Neutrophil (primary cell): Measurements from ENCODE around the gene WNT9A.

ENCODE experiments used
- H3K27ac ChIP-seq: fragments of 200-600 bp; sonication (generic); 2 replicates; pipeline ENCODE4 v1.5.1; 2016; ENCODE audit warnings: mild to moderate bottlenecking, moderate library complexity
- H3K27me3 ChIP-seq: fragments of 200-600 bp; sonication (generic); 2 replicates; pipeline ENCODE4 v1.6.0; 2016; ENCODE audit warnings: mild to moderate bottlenecking
- H3K36me3 ChIP-seq: fragments of 200-600 bp; sonication (generic); 2 replicates; pipeline ENCODE4 v1.5.1; 2017
- H3K4me1 ChIP-seq, 2 experiments: fragments of 200-600 bp in 1 of 2; sonication (generic) in 1 of 2; 1 replicate in 1 of 2; 2 replicates in 1 of 2; pipeline versions ENCODE4 v1.5.1 to v1.6.1; 2013 to 2016; ENCODE audit warnings: low read depth in 1 of 2, low read length in 1 of 2, mild to moderate bottlenecking in 1 of 2, moderate library complexity in 1 of 2; ENCODE audit not compliant: control insufficient read depth in 1 of 2, insufficient read depth in 1 of 2
- H3K4me3 ChIP-seq, 2 experiments: fragments of 200-600 bp in 1 of 2; sonication (generic) in 1 of 2; 1 replicate in 1 of 2; 2 replicates in 1 of 2; pipeline ENCODE4 v1.5.1; 2013 to 2016; ENCODE audit warnings: low read depth in 1 of 2, low read length in 1 of 2, mild to moderate bottlenecking in 1 of 2, moderate library complexity in 1 of 2
- H3K9me3 ChIP-seq: fragments of 200-600 bp; sonication (generic); 2 replicates; pipeline ENCODE4 v1.5.1; 2016
- TF ChIP-seq, protein P1 (sequence below): fragments of 200-600 bp; sonication (generic); IDR thresholded peaks from 2 replicates; pipeline ENCODE4 v1.5.1; 2016; ENCODE audit warnings: antibody characterized with exemption

The WNT9A gene

DNA sequence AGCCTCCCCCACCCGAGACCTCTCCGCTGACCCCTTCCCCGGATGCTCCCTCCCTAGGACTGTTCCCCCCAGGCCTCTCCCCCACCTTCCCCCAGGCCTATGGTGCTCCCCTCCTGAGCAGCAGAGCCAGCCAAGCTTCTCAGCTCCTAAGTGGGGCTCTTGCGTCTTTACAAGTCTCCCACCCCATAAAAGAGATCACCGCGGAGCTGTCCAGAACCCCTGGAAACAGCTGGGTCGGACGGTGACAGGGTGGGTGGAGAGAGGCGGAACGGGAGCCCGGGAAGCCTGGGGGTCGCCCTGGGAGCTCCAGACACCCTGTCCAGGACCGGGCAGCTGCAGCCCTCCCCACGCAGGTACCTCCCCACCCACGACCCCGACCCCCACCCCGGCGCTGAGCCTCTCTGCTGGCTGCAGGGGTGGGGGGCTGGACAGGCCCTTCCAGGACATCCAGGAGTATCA lies 61.2 kb downstream of the WNT9A start:
- Histone ChIP-seq H3K27ac (no peak overlapping the region), H3K4me3 (no peak overlapping the region), H3K27me3 (peaks cover 35% of the 10 kb centered on the region)

DNA sequence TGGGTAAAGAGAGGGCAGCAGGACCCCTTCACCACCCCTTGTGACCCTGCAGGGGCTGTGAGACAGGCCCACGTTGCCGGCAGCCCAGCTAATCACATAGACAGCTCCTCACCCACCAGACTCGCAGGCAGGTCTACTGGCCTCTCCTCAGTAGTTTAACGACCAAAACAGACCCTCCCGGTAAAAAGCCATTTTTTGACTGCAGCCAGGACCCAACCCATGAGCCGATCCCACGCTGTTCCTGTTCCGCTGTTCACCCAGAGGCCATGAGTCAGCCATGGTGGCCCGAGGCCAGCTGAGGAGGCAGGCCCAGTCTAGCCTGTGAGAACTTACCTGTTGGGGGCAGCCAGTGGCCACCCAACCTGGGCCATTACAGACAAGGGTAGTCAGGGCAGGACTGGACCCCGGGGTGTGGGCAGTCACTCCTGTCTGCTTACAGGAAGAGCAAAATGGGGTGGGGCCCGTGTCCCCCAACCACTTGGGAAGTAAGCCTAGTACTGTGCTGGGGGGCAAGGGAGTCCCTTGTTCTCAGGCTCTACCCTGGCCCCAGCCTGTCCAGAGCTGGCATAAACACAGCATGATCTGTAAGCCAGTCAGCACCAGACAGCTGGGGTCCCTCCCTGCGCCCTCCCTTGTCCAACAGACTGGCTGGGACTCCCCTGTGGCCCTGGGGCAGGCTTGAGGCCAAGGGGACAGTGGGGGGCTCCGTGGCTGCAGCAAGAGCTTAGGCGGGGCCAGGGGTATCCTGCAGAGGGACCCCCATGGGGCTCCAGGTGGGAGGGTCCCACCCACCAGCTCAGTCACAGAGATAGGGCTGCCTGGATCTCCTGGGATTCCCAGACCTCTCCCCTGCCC lies 61.9 kb downstream of the WNT9A start:
- H3K27ac ChIP-seq = no peak overlapping the region
- H3K4me3 ChIP-seq = no peak overlapping the region
- peaks cover 35% of the 10 kb centered on the region for H3K27me3 ChIP-seq
- no peaks in the 10 kb centered on the region for H3K4me1 ChIP-seq
- H3K9me3 ChIP-seq = no peaks in the 10 kb centered on the region
- TF ChIP-seq, protein P1, sequence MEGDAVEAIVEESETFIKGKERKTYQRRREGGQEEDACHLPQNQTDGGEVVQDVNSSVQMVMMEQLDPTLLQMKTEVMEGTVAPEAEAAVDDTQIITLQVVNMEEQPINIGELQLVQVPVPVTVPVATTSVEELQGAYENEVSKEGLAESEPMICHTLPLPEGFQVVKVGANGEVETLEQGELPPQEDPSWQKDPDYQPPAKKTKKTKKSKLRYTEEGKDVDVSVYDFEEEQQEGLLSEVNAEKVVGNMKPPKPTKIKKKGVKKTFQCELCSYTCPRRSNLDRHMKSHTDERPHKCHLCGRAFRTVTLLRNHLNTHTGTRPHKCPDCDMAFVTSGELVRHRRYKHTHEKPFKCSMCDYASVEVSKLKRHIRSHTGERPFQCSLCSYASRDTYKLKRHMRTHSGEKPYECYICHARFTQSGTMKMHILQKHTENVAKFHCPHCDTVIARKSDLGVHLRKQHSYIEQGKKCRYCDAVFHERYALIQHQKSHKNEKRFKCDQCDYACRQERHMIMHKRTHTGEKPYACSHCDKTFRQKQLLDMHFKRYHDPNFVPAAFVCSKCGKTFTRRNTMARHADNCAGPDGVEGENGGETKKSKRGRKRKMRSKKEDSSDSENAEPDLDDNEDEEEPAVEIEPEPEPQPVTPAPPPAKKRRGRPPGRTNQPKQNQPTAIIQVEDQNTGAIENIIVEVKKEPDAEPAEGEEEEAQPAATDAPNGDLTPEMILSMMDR = no peak
- no peaks in the 10 kb centered on the region for H3K36me3 ChIP-seq

More for the DNA sequence above, 61.2 kb downstream of the WNT9A start:
- Histone ChIP-seq H3K9me3 (no peaks in the 10 kb centered on the region), H3K4me1 (no peaks in the 10 kb centered on the region), H3K36me3 (no peaks in the 10 kb centered on the region)
- TF ChIP-seq, protein P1 = no peak

DNA sequence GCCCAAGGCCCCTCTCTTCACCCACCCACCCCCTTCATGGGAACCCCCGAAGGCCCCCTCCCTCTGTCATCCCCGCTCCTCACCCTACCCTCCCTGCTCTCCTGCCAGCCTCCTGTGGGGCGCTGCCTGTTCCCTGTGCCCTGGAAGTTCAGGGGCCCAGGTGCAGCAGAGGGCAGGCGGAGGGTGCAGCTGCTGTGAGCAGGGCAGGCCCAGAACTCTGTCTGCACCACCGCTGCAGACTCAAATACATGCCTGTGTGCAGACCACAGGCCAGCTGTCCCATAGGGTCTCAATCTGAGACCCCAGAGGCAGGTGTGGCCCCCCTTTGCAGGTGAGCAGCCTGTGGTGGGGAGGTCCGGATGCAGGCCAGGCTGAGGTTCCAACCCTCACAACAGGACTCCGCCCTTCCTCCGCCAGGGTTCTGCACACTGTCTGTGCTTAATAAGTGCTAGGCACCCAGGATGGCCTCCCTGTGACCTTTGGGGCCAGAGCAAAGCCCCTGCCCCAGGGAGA lies 62.5 kb downstream of the WNT9A start:
- H3K36me3 ChIP-seq = no peaks in the 10 kb centered on the region
- peaks cover 35% of the 10 kb centered on the region for H3K27me3 ChIP-seq
- no peak overlapping the region for H3K27ac ChIP-seq
- no peaks in the 10 kb centered on the region for H3K9me3 ChIP-seq
- TF ChIP-seq, protein P1 = no peak
- no peak overlapping the region for H3K4me3 ChIP-seq
- H3K4me1 ChIP-seq = no peaks in the 10 kb centered on the region

DNA sequence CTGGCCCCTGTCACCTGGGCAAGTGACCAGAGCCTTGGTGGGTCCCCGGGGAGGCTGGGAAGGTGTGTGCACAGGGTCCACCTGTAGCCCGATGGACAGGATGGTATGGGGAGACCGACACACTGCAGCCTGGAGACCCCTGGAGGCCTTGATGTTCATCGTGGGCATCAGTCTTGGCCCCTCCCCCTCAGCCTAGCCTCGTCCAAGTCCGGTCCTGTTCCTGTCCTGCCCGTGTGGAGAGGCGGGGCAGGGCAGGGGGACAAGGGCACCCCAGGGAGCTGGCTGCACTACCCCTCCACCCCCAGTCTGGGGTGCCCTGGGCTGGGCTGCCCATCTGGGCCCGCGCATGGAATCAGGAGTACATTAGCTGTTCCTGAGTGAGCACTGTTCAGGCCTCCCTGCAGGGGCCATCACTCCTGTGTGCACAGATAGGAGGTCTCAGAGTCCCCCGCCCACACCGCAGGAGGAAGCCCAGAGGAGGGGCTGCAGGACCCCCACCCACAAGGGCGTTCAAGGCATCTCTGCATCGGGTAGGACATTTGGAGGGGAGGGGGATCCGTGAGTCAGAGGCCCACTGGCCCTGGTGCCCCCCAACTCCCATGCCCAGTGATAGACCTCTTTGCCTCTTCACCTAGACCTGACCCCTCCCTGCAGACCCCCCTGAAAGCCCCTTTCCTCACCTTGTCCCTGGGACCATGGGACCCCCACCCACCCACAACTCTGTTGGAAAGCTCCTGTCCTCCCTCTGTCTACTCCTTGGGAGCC lies 63.2 kb downstream of the WNT9A start:
- TF ChIP-seq, protein P1 = no peak
- peaks cover 35% of the 10 kb centered on the region for H3K27me3 ChIP-seq
- H3K27ac ChIP-seq = no peak overlapping the region
- H3K4me3 ChIP-seq = no peak overlapping the region
- no peaks in the 10 kb centered on the region for H3K9me3 ChIP-seq
- H3K4me1 ChIP-seq = no peaks in the 10 kb centered on the region
- H3K36me3 ChIP-seq = no peaks in the 10 kb centered on the region

DNA sequence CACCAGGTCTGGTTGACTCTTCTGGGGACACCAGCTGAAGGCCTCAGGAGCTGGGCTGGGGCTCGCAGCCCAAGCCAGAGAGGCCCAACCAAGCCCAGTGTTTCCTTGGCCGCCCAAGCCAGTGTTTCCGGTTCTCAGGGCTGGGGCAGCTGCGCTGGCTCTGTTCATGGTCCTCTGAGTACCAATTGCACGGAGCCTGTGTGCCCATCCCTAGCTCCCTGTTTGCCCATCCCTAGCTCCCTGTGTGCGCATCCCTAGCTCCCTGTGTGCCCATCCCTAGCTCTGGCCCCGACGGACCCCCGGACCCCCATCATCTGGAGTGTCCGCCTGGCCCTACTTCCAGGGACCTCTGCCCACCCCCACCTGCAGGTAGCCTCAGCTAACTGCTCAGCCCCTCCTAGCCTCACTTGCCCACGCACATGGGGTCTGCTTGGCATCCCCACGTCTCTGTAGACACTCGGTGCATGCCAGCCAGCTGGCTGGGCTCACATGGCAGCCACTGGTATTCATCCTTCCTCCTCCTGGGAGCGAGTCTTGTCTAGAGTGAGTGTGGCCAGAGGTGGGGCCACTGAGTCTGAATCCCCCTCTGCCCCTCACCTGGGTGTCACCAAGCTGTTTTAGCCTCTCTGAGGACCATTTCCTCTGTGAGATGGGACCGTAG lies 64.0 kb downstream of the WNT9A start:
- Histone ChIP-seq H3K36me3 (no peaks in the 10 kb centered on the region), H3K27me3 (peaks cover 35% of the 10 kb centered on the region), H3K4me3 (no peak overlapping the region), H3K27ac (no peak overlapping the region), H3K9me3 (no peaks in the 10 kb centered on the region), H3K4me1 (no peaks in the 10 kb centered on the region)
- TF ChIP-seq, protein P1 = no peak
